HG02678 (cell line): Measurements from ENCODE around the gene CTBP1.

Source experiments
- ATAC-seq: cut with Tn5 transposase; IDR thresholded peaks from one replicate; pipeline ENCODE4 v1.9.1; 2021; ENCODE audit warnings: mild to moderate bottlenecking, moderate library complexity; ENCODE audit not compliant: unreplicated experiment

Gene CTBP1

GRCh38 chr4:1177274-1178141 is 71.4 kb downstream of the CTBP1 start:
- no peak for ATAC-seq

- ATAC-seq = no peak
Measured at GRCh38 chr4:1176398-1177273, 72.3 kb downstream of the CTBP1 start.

- no peak for ATAC-seq
Measured at GRCh38 chr4:1175635-1176229, 73.2 kb downstream of the CTBP1 start.

GRCh38 chr4:1174941-1175634 is 73.8 kb downstream of the CTBP1 start:
- no peak for ATAC-seq

- ATAC-seq = no peak
Measured at GRCh38 chr4:1172971-1173757, 75.8 kb downstream of the CTBP1 start.

GRCh38 chr4:1172228-1172851 is 76.6 kb downstream of the CTBP1 start, which contains the start of gene SPON2:
TSS of gene SPON2 (minus strand) at chr4:1172583.
- no peak for ATAC-seq

GRCh38 chr4:1171311-1172227 is 77.4 kb downstream of the CTBP1 start:
- no peak for ATAC-seq

- no peak for ATAC-seq
Measured at GRCh38 chr4:1170976-1171310, 78.0 kb downstream of the CTBP1 start.

GRCh38 chr4:1170156-1170975 is 78.6 kb downstream of the CTBP1 start:
- no peak for ATAC-seq

- no peak for ATAC-seq
Measured at GRCh38 chr4:1169691-1170096, 79.2 kb downstream of the CTBP1 start.

GRCh38 chr4:1169171-1169671 is 79.7 kb downstream of the CTBP1 start:
- no peak for ATAC-seq

- no peak for ATAC-seq
Measured at GRCh38 chr4:1168191-1169101, 80.5 kb downstream of the CTBP1 start.

GRCh38 chr4:1167244-1167949 is 81.5 kb downstream of the CTBP1 start:
- ATAC-seq = peak; percentile 85

- ATAC-seq = no peak
Measured at GRCh38 chr4:1166509-1167243, 82.3 kb downstream of the CTBP1 start.

GRCh38 chr4:1164956-1165545 is 83.9 kb downstream of the CTBP1 start:
- ATAC-seq = no peak
